K562 (cell line): ENCODE results near the gene DDAH1.

Source experiments
- RAD21 ChIP-seq, 2 experiments: fragments of 250-450 bp in 1 of 2; fragments of 450-650 bp in 1 of 2; sonication (Bioruptor Pico) in 1 of 2; formaldehyde crosslinking in 1 of 2; IDR thresholded peaks in 1 of 2; conservative IDR thresholded peaks in 1 of 2; 2 replicates each; pipeline versions ENCODE4 v1.4.0 to v1.8.0; 2020 to 2022; ENCODE audit warnings: mild to moderate bottlenecking in 2 of 2, moderate library complexity in 1 of 2
- ZNF445 ChIP-seq: fragments of 250-450 bp; sonication (Bioruptor Pico); IDR thresholded peaks from 2 replicates; pipeline ENCODE4 v1.4.0; 2020; ENCODE audit warnings: low read depth, mild to moderate bottlenecking, moderate library complexity
- TF ChIP-seq, protein P1 (sequence below): sonication (generic); formaldehyde crosslinking; IDR thresholded peaks from 2 replicates; pipeline ENCODE4 v1.8.1; 2022; ENCODE audit warnings: missing genetic modification reagents

DNA sequence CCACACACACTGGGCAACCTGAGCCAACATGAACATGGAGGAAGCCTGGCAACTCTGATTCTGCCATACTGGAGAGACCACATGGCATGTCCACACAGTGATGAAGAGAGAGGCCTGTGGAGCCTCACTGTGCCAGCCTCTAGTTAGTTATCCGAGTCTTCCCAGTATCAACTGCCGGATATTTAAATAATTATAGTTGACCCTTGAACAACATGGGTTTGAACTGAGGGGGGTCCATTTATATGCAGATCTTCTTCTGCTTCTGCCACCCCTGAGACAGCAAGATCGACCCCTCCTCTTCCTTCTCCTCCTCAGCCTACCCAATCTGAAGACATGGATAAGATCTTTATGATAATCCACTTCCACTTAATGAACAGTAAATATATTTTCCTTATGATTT, 27.8 kb downstream of the DDAH1 start:
- no peak for TF ChIP-seq RAD21 (CRISPR knock-in tag; conservative IDR thresholded peaks at IDR 0.05 in 1 of 2, IDR thresholded peaks at IDR 0.05 in 1 of 2)
- TF ChIP-seq ZNF445 (CRISPR knock-in tag): no peak
- TF ChIP-seq, protein P1, sequence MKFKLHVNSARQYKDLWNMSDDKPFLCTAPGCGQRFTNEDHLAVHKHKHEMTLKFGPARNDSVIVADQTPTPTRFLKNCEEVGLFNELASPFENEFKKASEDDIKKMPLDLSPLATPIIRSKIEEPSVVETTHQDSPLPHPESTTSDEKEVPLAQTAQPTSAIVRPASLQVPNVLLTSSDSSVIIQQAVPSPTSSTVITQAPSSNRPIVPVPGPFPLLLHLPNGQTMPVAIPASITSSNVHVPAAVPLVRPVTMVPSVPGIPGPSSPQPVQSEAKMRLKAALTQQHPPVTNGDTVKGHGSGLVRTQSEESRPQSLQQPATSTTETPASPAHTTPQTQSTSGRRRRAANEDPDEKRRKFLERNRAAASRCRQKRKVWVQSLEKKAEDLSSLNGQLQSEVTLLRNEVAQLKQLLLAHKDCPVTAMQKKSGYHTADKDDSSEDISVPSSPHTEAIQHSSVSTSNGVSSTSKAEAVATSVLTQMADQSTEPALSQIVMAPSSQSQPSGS (CRISPR knock-in tag): no peak
